B cell (primary cell): ENCODE measurements around the gene ATP7B. TPM values are rescaled to one million over a fixed set of nuclear protein-coding genes. Genes with fewer than 3 reads are reported as not detected.

Source experiments
- ATAC-seq: fragments of 200-7000 bp; cut with Tn5 transposase; one replicate; pipeline ENCODE4 v1.10.0; 2021; ENCODE audit warnings: low read depth, mild to moderate bottlenecking, moderate number of reproducible peaks, moderate library complexity
- CTCF ChIA-PET: fragments of 350-600 bp; sonication (Branson Sonifier 250); formaldehyde crosslinking; loops from one replicate; lab custom pipeline; 2021; ENCODE audit warnings: antibody characterized with exemption, inconsistent platforms; lab: Charles Lee
- POLR2A ChIA-PET: fragments of 350-600 bp; sonication (Branson Sonifier 250); formaldehyde crosslinking; loops from one replicate; lab custom pipeline; 2021; ENCODE audit warnings: antibody characterized with exemption; lab: Charles Lee
- DNase-seq: peaks from one replicate; pipeline ENCODE4 v3.0.0; 2013
- H2AFZ ChIP-seq: 2 replicates; pipeline ENCODE4 v1.6.1; 2012; ENCODE audit warnings: mild to moderate bottlenecking, low read depth, low read length; ENCODE audit not compliant: insufficient read depth, poor library complexity, severe bottlenecking
- H3K27ac ChIP-seq, 2 donors: 1 replicate in 1 of 2; 2 replicates in 1 of 2; pipeline ENCODE4 v1.5.1; 2012 to 2013; ENCODE audit warnings: low read length in 2 of 2, mild to moderate bottlenecking in 2 of 2, moderate library complexity in 1 of 2
- H3K27me3 ChIP-seq, 4 experiments: fragments of 200-600 bp in 1 of 4; sonication (generic) in 1 of 4; replicated peaks in 1 of 4; 1 replicate in 2 of 4; 2 replicates in 2 of 4; pipeline versions ENCODE4 v1.6.1 to v1.7.0; 2013 to 2016; ENCODE audit warnings: low read length in 3 of 4, mild to moderate bottlenecking in 2 of 4, mixed read lengths in 1 of 4, moderate library complexity in 1 of 4; ENCODE audit not compliant: insufficient read depth in 4 of 4, control insufficient read depth in 3 of 4; ENCODE audit errors: control extremely low read depth in 1 of 4
- H3K36me3 ChIP-seq, 2 experiments: replicated peaks in 1 of 2; 1 replicate in 1 of 2; 2 replicates in 1 of 2; pipeline versions ENCODE4 v1.6.1 to v1.7.1; 2013; ENCODE audit warnings: low read length in 1 of 2; ENCODE audit not compliant: insufficient read depth in 2 of 2, control insufficient read depth in 1 of 2; ENCODE audit errors: control extremely low read depth in 1 of 2, extremely low read depth in 1 of 2
- H3K4me1 ChIP-seq, 2 donors: fragments of 200-600 bp in 1 of 2; sonication (generic) in 1 of 2; 1 replicate in 1 of 2; 2 replicates in 1 of 2; pipeline versions ENCODE4 v1.5.1 to v1.6.1; 2013 to 2017; ENCODE audit warnings: low read length in 2 of 2; ENCODE audit not compliant: control insufficient read depth in 2 of 2, insufficient read depth in 2 of 2
- H3K4me2 ChIP-seq: replicated peaks from 2 replicates; pipeline ENCODE3; 2012; ENCODE audit warnings: mild to moderate bottlenecking, low read depth, low read length; ENCODE audit not compliant: poor library complexity, severe bottlenecking
- H3K4me3 ChIP-seq, 5 experiments: fragments of 200-600 bp in 1 of 5; sonication (generic) in 1 of 5; 1 replicate in 3 of 5; 2 replicates in 2 of 5; pipeline versions ENCODE4 v1.5.1 to v1.7.0; 2011 to 2016; ENCODE audit warnings: low read length in 4 of 5, mild to moderate bottlenecking in 4 of 5, low read depth in 2 of 5, control low read depth in 1 of 5, moderate library complexity in 1 of 5; ENCODE audit not compliant: insufficient read depth in 1 of 5; ENCODE audit errors: control extremely low read depth in 1 of 5, extremely low read depth in 1 of 5
- H3K79me2 ChIP-seq: fragments of 200-600 bp; sonication (generic); one replicate; pipeline ENCODE4 v1.6.0; 2016; ENCODE audit warnings: low read length; ENCODE audit not compliant: control insufficient read depth, insufficient read depth
- H3K9ac ChIP-seq: fragments of 200-600 bp; sonication (generic); 2 replicates; pipeline ENCODE4 v1.6.1; 2017; ENCODE audit warnings: mild to moderate bottlenecking, low read length, moderate library complexity
- H3K9me3 ChIP-seq, 3 donors: one replicate each; pipeline versions ENCODE4 v1.6.1 to v1.7.1; 2013; ENCODE audit warnings: low read length in 2 of 3; ENCODE audit not compliant: control insufficient read depth in 2 of 3, insufficient read depth in 1 of 3; ENCODE audit errors: control extremely low read depth in 1 of 3
- H4K20me1 ChIP-seq: 2 replicates; pipeline ENCODE4 v1.6.0; 2012; ENCODE audit warnings: mild to moderate bottlenecking, low read length; ENCODE audit not compliant: insufficient read depth, control insufficient read depth, poor library complexity, severe bottlenecking
- H3K27ac Mint-ChIP-seq: one replicate; pipeline ENCODE4 v1.8.0; 2021; ENCODE audit warnings: mixed read lengths
- H3K27me3 Mint-ChIP-seq: one replicate; pipeline ENCODE4 v1.8.0; 2021; ENCODE audit warnings: mixed read lengths
- H3K4me1 Mint-ChIP-seq: one replicate; pipeline ENCODE4 v1.8.0; 2021; ENCODE audit warnings: mixed read lengths
- H3K4me3 Mint-ChIP-seq: one replicate; pipeline ENCODE4 v1.8.0; 2021; ENCODE audit warnings: mixed read lengths
- H3K9me3 Mint-ChIP-seq: one replicate; pipeline ENCODE4 v1.8.0; 2022; ENCODE audit warnings: mixed read lengths; ENCODE audit not compliant: insufficient read depth
- EZH2 ChIP-seq: IDR thresholded peaks from 2 replicates; pipeline ENCODE4 v1.6.1; 2012; ENCODE audit warnings: borderline replicate concordance, low read depth, mild to moderate bottlenecking, moderate library complexity, low read length; ENCODE audit not compliant: insufficient read depth, poor library complexity, severe bottlenecking
- WGBS: methylation state at CpG from one replicate; pipeline ENCODE4 v1.1.5; 2013; ENCODE audit warnings: missing lambda C conversion rate; ENCODE audit not compliant: insufficient coverage; 5-methylcytosine and 5-hydroxymethylcytosine counted together
- intact Hi-C: fragments of 100-400 bp; cut with micrococcal nuclease; formaldehyde crosslinking; loops from one replicate; pipeline ENCODE4 v1.10.0; 2022
- polyA plus RNA-seq: library from polyadenylated mRNA; depleted of rRNA; stranded (reverse); fragments of >200 nt; gene quantifications from 2 replicates; pipeline ENCODE4 v1.2.3, GENCODE V29; 2012
- total RNA-seq, 2 donors: library from RNA; stranded (reverse); fragments of 120-200 nt in 1 of 2; gene quantifications; 1 replicate in 1 of 2; 2 replicates in 1 of 2; pipeline versions ENCODE4 v1.2.3 to v1.2.4, GENCODE V29; 2013 to 2022
- TF ChIP-seq, protein P1 (sequence below): fragments of 200-600 bp; IDR thresholded peaks from one replicate; pipeline ENCODE4 v1.8.0; 2022; ENCODE audit warnings: antibody characterized with exemption, mild to moderate bottlenecking

The ATP7B gene
- total and polyA plus RNA-seq, 2 donors (not counting 1 experiment from before 2014, with no cell fraction given): 0.10 to 0.91 TPM

DNA sequence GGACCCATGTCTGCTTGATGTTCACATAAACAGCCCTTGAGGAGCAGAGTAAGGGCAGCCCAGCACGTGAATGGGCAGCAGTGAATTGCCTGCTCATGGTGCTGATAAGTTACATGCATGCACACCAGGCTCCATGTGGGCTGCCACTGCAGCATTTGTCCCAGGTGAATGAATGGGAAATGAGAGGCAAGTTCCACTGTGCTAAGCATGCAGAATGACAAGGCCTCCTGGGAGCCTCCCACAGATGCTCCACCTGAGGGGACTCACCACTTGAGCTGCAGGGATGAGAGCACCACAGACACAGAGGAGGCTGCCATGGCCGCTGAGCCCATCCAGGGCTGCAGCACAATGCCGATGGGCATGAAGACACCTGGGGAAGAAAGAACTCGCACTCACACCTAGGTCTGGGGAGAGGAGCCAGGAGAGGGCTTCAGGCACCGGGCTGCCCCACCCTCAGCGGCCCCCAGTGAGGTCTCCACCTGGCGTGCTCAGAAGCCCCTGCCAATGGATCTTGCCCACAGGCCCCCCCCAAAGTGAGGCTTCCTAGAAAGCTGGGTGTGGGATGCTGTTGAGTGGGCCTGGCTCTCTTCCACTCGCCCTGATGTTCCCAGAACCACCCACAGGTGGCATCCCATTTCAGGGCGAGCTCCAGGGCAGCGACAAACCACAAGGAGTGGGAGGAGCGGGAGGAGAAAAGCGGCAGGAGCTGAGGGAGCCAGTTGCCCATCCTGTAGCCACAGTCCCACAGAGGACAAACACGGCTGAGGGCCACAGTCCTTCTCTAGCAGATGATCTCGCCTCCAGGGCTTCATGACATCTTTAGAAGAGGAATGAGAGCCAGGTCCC, 75.7 kb downstream of the ATP7B start:
- Histone ChIP-seq H3K9me3 (no peaks in the 10 kb centered on the region), H3K79me2 (no peaks in the 10 kb centered on the region), H3K36me3 (no peaks in the 10 kb centered on the region), H3K4me1 (no peaks in the 10 kb centered on the region), H2AFZ (no peak overlapping the region), H3K27ac (no peak overlapping the region), H3K9ac (no peak overlapping the region), H3K27me3 (no peaks in the 10 kb centered on the region), H4K20me1 (no peaks in the 10 kb centered on the region), H3K4me2 (no peak overlapping the region), H3K4me3 (no peak overlapping the region)
- WGBS: 79% methylated on average over 12 of the region's 14 CpGs
- ChIA-PET POLR2A (no interaction called here), CTCF (interaction anchor here (0.7 to 2.7 kb wide), 2 partner anchors 266 to 794 kb away, joined by 3 to 7 read pairs; no protein-coding TSS in a partner anchor)
- TF ChIP-seq, protein P1, sequence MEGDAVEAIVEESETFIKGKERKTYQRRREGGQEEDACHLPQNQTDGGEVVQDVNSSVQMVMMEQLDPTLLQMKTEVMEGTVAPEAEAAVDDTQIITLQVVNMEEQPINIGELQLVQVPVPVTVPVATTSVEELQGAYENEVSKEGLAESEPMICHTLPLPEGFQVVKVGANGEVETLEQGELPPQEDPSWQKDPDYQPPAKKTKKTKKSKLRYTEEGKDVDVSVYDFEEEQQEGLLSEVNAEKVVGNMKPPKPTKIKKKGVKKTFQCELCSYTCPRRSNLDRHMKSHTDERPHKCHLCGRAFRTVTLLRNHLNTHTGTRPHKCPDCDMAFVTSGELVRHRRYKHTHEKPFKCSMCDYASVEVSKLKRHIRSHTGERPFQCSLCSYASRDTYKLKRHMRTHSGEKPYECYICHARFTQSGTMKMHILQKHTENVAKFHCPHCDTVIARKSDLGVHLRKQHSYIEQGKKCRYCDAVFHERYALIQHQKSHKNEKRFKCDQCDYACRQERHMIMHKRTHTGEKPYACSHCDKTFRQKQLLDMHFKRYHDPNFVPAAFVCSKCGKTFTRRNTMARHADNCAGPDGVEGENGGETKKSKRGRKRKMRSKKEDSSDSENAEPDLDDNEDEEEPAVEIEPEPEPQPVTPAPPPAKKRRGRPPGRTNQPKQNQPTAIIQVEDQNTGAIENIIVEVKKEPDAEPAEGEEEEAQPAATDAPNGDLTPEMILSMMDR: no peak
- no peak for TF ChIP-seq EZH2
- Mint-ChIP-seq H3K27me3 (peaks cover 6% of the 10 kb centered on the region), H3K27ac (no peak overlapping the region), H3K4me1 (no peaks in the 10 kb centered on the region), H3K4me3 (no peak overlapping the region), H3K9me3 (no peaks in the 10 kb centered on the region)
- ATAC-seq: no peak
- DNase-seq: no peak
- intact Hi-C loops: no loop called here

DNA sequence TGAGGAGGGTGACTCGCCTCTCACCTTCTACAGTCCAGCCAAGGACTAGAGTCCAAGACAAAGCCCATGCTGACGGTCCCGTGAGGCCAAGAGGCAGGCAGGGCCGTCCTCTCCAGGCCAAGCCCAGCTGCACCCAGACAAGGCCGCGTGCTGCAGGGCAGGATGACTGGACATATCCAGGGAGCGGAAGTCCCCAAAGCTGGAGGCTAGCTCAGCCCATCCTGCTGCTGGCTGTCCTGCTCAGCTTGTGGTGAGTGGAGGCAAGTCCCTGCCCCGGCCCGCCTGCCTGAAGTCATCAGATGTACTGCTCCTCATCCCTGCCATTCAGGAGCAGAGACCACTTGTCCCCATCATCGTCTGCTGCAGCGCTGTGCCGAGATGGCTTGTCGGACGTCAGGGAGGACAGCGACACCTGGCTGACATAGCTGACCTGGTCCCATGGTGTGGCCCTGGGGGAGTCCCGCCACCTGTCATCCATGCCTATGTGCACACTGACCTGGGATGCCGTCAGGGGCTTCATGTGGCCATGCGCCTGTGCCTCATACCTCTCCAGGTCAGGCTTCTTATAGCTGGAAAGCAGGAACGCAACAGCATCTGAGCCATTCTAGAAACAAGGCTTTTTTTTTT, 76.7 kb downstream of the ATP7B start:
- Histone ChIP-seq H3K4me1 (no peaks in the 10 kb centered on the region), H3K36me3 (no peaks in the 10 kb centered on the region), H3K9ac (no peak overlapping the region), H3K27ac (no peak overlapping the region), H3K79me2 (no peaks in the 10 kb centered on the region), H2AFZ (no peak overlapping the region), H3K4me3 (no peak overlapping the region), H3K4me2 (no peak overlapping the region), H3K27me3 (no peaks in the 10 kb centered on the region), H4K20me1 (no peaks in the 10 kb centered on the region), H3K9me3 (no peaks in the 10 kb centered on the region)
- intact Hi-C loops: no loop called here
- CTCF ChIA-PET: interaction anchor here (0.7 kb wide), 1 partner anchor 793 kb away, joined by 3 read pairs; no protein-coding TSS in a partner anchor
- ATAC-seq (no peak), DNase-seq (no peak)
- POLR2A ChIA-PET: no interaction called here
- WGBS: 98% methylated on average over 18 of the region's 19 CpGs
- TF ChIP-seq, protein P1: no peak
- no peak for TF ChIP-seq EZH2
- Mint-ChIP-seq H3K27me3 (peaks cover 6% of the 10 kb centered on the region), H3K4me3 (no peak overlapping the region), H3K4me1 (no peaks in the 10 kb centered on the region), H3K9me3 (no peaks in the 10 kb centered on the region), H3K27ac (no peak overlapping the region)
